ENCODE measurements around the gene HBZ.
"Not testable (repeated sequence)": the region's sequence is repeated elsewhere in the genome, so short reads cannot be mapped to it uniquely, and the experiment has no call there.

Gene HBZ

DNA sequence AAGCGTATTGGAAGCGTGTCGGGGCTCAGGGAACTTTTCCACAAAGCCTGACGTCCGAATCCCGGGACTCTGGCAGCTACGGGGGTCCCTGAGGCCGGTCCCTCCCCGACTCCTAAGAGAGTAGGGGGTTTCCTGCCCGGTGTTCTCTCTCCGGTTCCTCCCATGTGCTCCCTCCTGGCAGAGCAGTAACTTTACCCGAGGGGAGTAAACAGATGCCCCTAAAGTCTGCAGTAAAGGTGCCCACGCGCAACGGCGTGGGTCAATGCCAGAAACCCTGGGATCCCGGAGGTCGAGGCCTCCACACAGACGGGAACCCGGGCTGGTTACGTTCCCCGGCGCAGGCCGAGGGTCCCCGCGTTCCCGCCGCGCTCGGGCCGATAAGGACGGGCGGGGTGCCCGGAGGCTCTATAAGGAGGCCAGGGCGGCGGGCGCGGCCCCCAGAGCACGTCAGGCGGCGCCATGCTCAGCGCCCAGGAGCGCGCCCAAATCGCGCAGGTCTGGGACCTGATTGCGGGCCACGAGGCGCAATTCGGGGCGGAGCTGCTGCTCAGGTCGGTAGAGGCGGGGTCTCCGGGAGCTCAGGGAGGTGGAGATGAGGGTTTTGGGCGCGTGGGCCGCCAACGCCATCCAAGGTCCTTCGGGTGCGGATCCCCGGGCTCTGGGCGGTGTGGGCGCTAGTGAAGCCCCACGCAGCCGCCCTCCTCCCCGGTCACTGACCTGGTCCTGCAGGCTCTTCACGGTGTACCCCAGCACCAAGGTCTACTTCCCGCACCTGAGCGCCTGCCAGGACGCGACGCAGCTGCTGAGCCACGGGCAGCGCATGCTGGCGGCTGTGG is 13.3 kb downstream of the HBZ start, which contains the start of gene HBM:
Gene HBM (plus strand): TSS at position 440 of the 836 bp plus-strand sequence. CDS start 20 bp downstream, at position 460.
- WGBS, 2 experiments (ENCODE audit: insufficient coverage in 2 of 2), result 5 to 6% methylated on average over 58 to 68 of the region's 75 CpGs

GRCh38 chr16:166375-167121 is 14.1 kb downstream of the HBZ start:
- H3K4me3 ChIP-seq (ENCODE audit: extremely low read depth, insufficient read depth, low read length, poor library complexity, severe bottlenecking), result no peak overlapping the region

More for the DNA sequence above, 13.3 kb downstream of the HBZ start, which contains the start of gene HBM:
- H3K27ac ChIP-seq (ENCODE audit: low read depth, low read length, severe bottlenecking), result no peak within 1 kb of the TSS
- H3K4me3 ChIP-seq (ENCODE audit: extremely low read depth, insufficient read depth, low read length, poor library complexity, severe bottlenecking), result no peak within 1 kb of the TSS
- H3K4me1 ChIP-seq (ENCODE audit: control insufficient read depth, insufficient read depth, low read length, poor library complexity, severe bottlenecking), result peaks cover 11% of the 10 kb centered on the region
- H3K36me3 ChIP-seq (ENCODE audit: control insufficient read depth, insufficient read depth, low read length), result no peaks in the 10 kb centered on the region
- no peaks in the 10 kb centered on the region for H3K9me3 ChIP-seq (ENCODE audit: control insufficient read depth, low read length)

DNA sequence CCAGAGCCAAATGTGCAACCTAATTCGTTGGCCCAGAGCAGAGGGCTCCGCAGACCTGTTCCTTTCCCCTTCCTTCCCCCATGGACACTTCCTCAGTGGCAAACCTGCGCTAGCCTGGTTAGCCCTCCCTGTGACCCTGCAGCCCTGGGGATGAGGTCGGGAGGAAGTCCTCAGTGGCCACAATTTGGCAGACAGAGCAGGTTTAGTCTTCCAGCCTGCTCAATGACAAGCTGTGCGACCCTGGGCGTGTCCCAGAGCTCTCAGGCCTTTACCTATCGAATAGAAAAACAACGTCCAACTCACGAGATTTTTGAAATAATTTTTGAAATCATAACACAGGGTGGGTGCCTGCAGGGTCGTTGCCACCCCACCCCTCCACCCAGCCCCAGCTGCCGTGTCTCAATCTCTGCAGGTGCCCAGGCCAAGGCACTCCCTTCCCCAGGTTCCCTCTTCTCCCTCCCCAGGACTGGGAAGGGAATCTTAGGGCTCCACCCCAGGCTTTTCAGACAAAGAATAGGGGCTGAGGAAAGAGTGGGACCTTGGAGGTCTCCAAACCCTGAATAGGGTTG is 14.8 kb downstream of the HBZ start:
- Histone ChIP-seq H3K4me1 (ENCODE audit: control insufficient read depth, insufficient read depth, low read length, poor library complexity, severe bottlenecking) (peaks cover 11% of the 10 kb centered on the region), H3K36me3 (ENCODE audit: control insufficient read depth, insufficient read depth, low read length) (no peaks in the 10 kb centered on the region), H3K4me3 (ENCODE audit: extremely low read depth, insufficient read depth, low read length, poor library complexity, severe bottlenecking) (no peak overlapping the region), H3K27ac (ENCODE audit: low read depth, low read length, severe bottlenecking) (no peak overlapping the region), H3K9me3 (ENCODE audit: control insufficient read depth, low read length) (no peaks in the 10 kb centered on the region)
- WGBS, 2 experiments (ENCODE audit: insufficient coverage in 2 of 2), result 21 to 36% methylated on average over 10 to 11 of the region's 11 CpGs

More at GRCh38 chr16:166375-167121, 14.1 kb downstream of the HBZ start:
- Histone ChIP-seq H3K27ac (ENCODE audit: low read depth, low read length, severe bottlenecking) (no peak overlapping the region), H3K36me3 (ENCODE audit: control insufficient read depth, insufficient read depth, low read length) (no peaks in the 10 kb centered on the region), H3K9me3 (ENCODE audit: control insufficient read depth, low read length) (no peaks in the 10 kb centered on the region), H3K4me1 (ENCODE audit: control insufficient read depth, insufficient read depth, low read length, poor library complexity, severe bottlenecking) (peaks cover 11% of the 10 kb centered on the region)
- 10 to 14% methylated on average over 21 to 39 of the region's 45 CpGs for WGBS, 2 experiments (ENCODE audit: insufficient coverage in 2 of 2)

- Histone ChIP-seq H3K4me3 (ENCODE audit: extremely low read depth, insufficient read depth, low read length, poor library complexity, severe bottlenecking) (no peak overlapping the region), H3K4me1 (ENCODE audit: control insufficient read depth, insufficient read depth, low read length, poor library complexity, severe bottlenecking) (peaks cover 11% of the 10 kb centered on the region), H3K36me3 (ENCODE audit: control insufficient read depth, insufficient read depth, low read length) (no peaks in the 10 kb centered on the region), H3K9me3 (ENCODE audit: control insufficient read depth, low read length) (no peaks in the 10 kb centered on the region), H3K27ac (ENCODE audit: low read depth, low read length, severe bottlenecking) (no peak overlapping the region)
- WGBS, 2 experiments (ENCODE audit: insufficient coverage in 2 of 2), result 78 to 89% methylated on average over 3 to 6 of the region's 6 CpGs
These were observed 16.0 kb downstream of the HBZ start for GRCh38 chr16:168424-168823.

- 56 to 69% methylated on average over 3 of the region's 3 CpGs for WGBS, 2 experiments (ENCODE audit: insufficient coverage in 2 of 2)
- peaks cover 11% of the 10 kb centered on the region for H3K4me1 ChIP-seq (ENCODE audit: control insufficient read depth, insufficient read depth, low read length, poor library complexity, severe bottlenecking)
- no peaks in the 10 kb centered on the region for H3K9me3 ChIP-seq (ENCODE audit: control insufficient read depth, low read length)
- H3K4me3 ChIP-seq (ENCODE audit: extremely low read depth, insufficient read depth, low read length, poor library complexity, severe bottlenecking), result no peak overlapping the region
- H3K36me3 ChIP-seq (ENCODE audit: control insufficient read depth, insufficient read depth, low read length), result no peaks in the 10 kb centered on the region
- no peak overlapping the region for H3K27ac ChIP-seq (ENCODE audit: low read depth, low read length, severe bottlenecking)
These were observed 16.6 kb downstream of the HBZ start for GRCh38 chr16:169014-169413.

- H3K4me3 ChIP-seq (ENCODE audit: extremely low read depth, insufficient read depth, low read length, poor library complexity, severe bottlenecking); H3K36me3 ChIP-seq (ENCODE audit: control insufficient read depth, insufficient read depth, low read length); H3K9me3 ChIP-seq (ENCODE audit: control insufficient read depth, low read length); H3K27ac ChIP-seq (ENCODE audit: low read depth, low read length, severe bottlenecking): not testable (repeated sequence)
- WGBS, 2 experiments (ENCODE audit: insufficient coverage in 2 of 2), result 0% methylated on average over 3 of the region's 5 CpGs; no CpG with 5 or more reads in 1 of the 2 experiments
- peaks cover 11% of the 10 kb centered on the region for H3K4me1 ChIP-seq (ENCODE audit: control insufficient read depth, insufficient read depth, low read length, poor library complexity, severe bottlenecking)
These were observed 17.7 kb downstream of the HBZ start for GRCh38 chr16:170088-170507.

GRCh38 chr16:170788-171187 is 18.3 kb downstream of the HBZ start:
- no peak overlapping the region for H3K4me3 ChIP-seq (ENCODE audit: extremely low read depth, insufficient read depth, low read length, poor library complexity, severe bottlenecking)
- no peaks in the 10 kb centered on the region for H3K9me3 ChIP-seq (ENCODE audit: control insufficient read depth, low read length)
- H3K36me3 ChIP-seq (ENCODE audit: control insufficient read depth, insufficient read depth, low read length), result no peaks in the 10 kb centered on the region
- 100% methylated on average over 1 of the region's 1 CpG; no CpG with 5 or more reads in 1 of the 2 experiments for WGBS, 2 experiments (ENCODE audit: insufficient coverage in 2 of 2)
- peaks cover 8% of the 10 kb centered on the region for H3K4me1 ChIP-seq (ENCODE audit: control insufficient read depth, insufficient read depth, low read length, poor library complexity, severe bottlenecking)
- no peak overlapping the region for H3K27ac ChIP-seq (ENCODE audit: low read depth, low read length, severe bottlenecking)

- H3K27ac ChIP-seq (ENCODE audit: low read depth, low read length, severe bottlenecking); H3K4me3 ChIP-seq (ENCODE audit: extremely low read depth, insufficient read depth, low read length, poor library complexity, severe bottlenecking); H3K9me3 ChIP-seq (ENCODE audit: control insufficient read depth, low read length); H3K36me3 ChIP-seq (ENCODE audit: control insufficient read depth, insufficient read depth, low read length); H3K4me1 ChIP-seq (ENCODE audit: control insufficient read depth, insufficient read depth, low read length, poor library complexity, severe bottlenecking): not testable (repeated sequence)
- no CpG with 5 or more reads among the region's 74 CpGs for WGBS, 2 experiments (ENCODE audit: insufficient coverage in 2 of 2)
These were observed 20.0 kb downstream of the HBZ start, which contains the start of gene HBA2 for GRCh38 chr16:172374-172941. Gene HBA2, plus strand, starts transcription at chr16:172876. Its CDS starts 37 bp downstream, at chr16:172913.

DNA sequence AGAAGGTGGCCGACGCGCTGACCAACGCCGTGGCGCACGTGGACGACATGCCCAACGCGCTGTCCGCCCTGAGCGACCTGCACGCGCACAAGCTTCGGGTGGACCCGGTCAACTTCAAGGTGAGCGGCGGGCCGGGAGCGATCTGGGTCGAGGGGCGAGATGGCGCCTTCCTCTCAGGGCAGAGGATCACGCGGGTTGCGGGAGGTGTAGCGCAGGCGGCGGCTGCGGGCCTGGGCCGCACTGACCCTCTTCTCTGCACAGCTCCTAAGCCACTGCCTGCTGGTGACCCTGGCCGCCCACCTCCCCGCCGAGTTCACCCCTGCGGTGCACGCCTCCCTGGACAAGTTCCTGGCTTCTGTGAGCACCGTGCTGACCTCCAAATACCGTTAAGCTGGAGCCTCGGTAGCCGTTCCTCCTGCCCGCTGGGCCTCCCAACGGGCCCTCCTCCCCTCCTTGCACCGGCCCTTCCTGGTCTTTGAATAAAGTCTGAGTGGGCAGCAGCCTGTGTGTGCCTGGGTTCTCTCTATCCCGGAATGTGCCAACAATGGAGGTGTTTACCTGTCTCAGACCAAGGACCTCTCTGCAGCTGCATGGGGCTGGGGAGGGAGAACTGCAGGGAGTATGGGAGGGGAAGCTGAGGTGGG is 20.9 kb downstream of the HBZ start:
- H3K4me3 ChIP-seq (ENCODE audit: extremely low read depth, insufficient read depth, low read length, poor library complexity, severe bottlenecking); H3K9me3 ChIP-seq (ENCODE audit: control insufficient read depth, low read length); H3K36me3 ChIP-seq (ENCODE audit: control insufficient read depth, insufficient read depth, low read length); H3K27ac ChIP-seq (ENCODE audit: low read depth, low read length, severe bottlenecking); H3K4me1 ChIP-seq (ENCODE audit: control insufficient read depth, insufficient read depth, low read length, poor library complexity, severe bottlenecking): not testable (repeated sequence)
- WGBS, 2 experiments (ENCODE audit: insufficient coverage in 2 of 2), result 10 to 14% methylated on average over 8 to 24 of the region's 44 CpGs
